H9 (cell line): Measurements from ENCODE around the gene CNGB1. TPM values are rescaled to one million over a fixed set of nuclear protein-coding genes. Genes with fewer than 3 reads are reported as not detected.

Source experiments
- DNase-seq: peaks from one replicate; pipeline ENCODE4 v3.0.0-alpha.2; 2017
- H2AFZ ChIP-seq: one replicate; pipeline ENCODE4 v1.6.1; 2013; ENCODE audit warnings: mild to moderate bottlenecking, low read length, control low read depth, moderate library complexity
- H2AK5ac ChIP-seq: 2 replicates; pipeline ENCODE4 v1.6.1; 2013; ENCODE audit warnings: low read length, control low read depth, mixed read lengths; ENCODE audit not compliant: insufficient read length
- H2BK120ac ChIP-seq: one replicate; pipeline ENCODE4 v1.6.1; 2013; ENCODE audit warnings: low read depth, mild to moderate bottlenecking, low read length, control low read depth, inconsistent platforms; ENCODE audit not compliant: poor library complexity, severe bottlenecking
- H2BK12ac ChIP-seq: 2 replicates; pipeline ENCODE4 v1.6.1; 2013; ENCODE audit warnings: low read length, control low read depth, mixed read lengths, low read depth; ENCODE audit not compliant: insufficient read length
- H2BK15ac ChIP-seq: 2 replicates; pipeline ENCODE4 v1.6.1; 2013; ENCODE audit warnings: low read depth, low read length, control low read depth
- H2BK20ac ChIP-seq: one replicate; pipeline ENCODE4 v1.6.1; 2013; ENCODE audit warnings: low read depth, mild to moderate bottlenecking, low read length, control low read depth, inconsistent platforms; ENCODE audit not compliant: poor library complexity, severe bottlenecking
- H2BK5ac ChIP-seq: 2 replicates; pipeline ENCODE4 v1.6.1; 2013; ENCODE audit warnings: low read length, control low read depth, mixed read lengths; ENCODE audit not compliant: insufficient read length
- H3K14ac ChIP-seq: 2 replicates; pipeline ENCODE4 v1.6.1; 2013; ENCODE audit warnings: low read length, control low read depth; ENCODE audit not compliant: insufficient read depth
- H3K18ac ChIP-seq: 2 replicates; pipeline ENCODE4 v1.6.1; 2013; ENCODE audit warnings: low read depth, mild to moderate bottlenecking, mixed read lengths, low read length, control low read depth; ENCODE audit not compliant: insufficient read length
- H3K23ac ChIP-seq: 2 replicates; pipeline ENCODE4 v1.6.1; 2013; ENCODE audit warnings: low read length, control low read depth, mixed read lengths, low read depth; ENCODE audit not compliant: insufficient read length
- H3K23me2 ChIP-seq: 2 replicates; pipeline ENCODE4 v1.6.1; 2013; ENCODE audit warnings: low read depth, mild to moderate bottlenecking, mixed read lengths, low read length, control low read depth; ENCODE audit not compliant: insufficient read length, poor library complexity, severe bottlenecking
- H3K27ac ChIP-seq: 2 replicates; pipeline ENCODE4 v1.5.1; 2013; ENCODE audit warnings: low read length, control low read depth, mixed read lengths, low read depth; ENCODE audit not compliant: insufficient read length
- H3K27me3 ChIP-seq: 2 replicates; pipeline ENCODE4 v1.6.1; 2013; ENCODE audit warnings: low read length, control low read depth, inconsistent platforms; ENCODE audit not compliant: insufficient read depth
- H3K4ac ChIP-seq: 2 replicates; pipeline ENCODE4 v1.6.1; 2013; ENCODE audit warnings: low read depth, mild to moderate bottlenecking, control low read depth, inconsistent platforms, low read length, moderate library complexity
- H3K4me1 ChIP-seq: 2 replicates; pipeline ENCODE4 v1.6.1; 2013; ENCODE audit warnings: low read length, control low read depth, inconsistent platforms; ENCODE audit not compliant: insufficient read depth
- H3K4me2 ChIP-seq: 2 replicates; pipeline ENCODE4 v1.6.1; 2013; ENCODE audit warnings: low read length, control low read depth, mixed read lengths; ENCODE audit not compliant: insufficient read length, insufficient read depth
- H3K56ac ChIP-seq: 2 replicates; pipeline ENCODE4 v1.6.1; 2013; ENCODE audit warnings: low read depth, mild to moderate bottlenecking, mixed read lengths, low read length, control low read depth; ENCODE audit not compliant: insufficient read length
- H3K79me1 ChIP-seq: 2 replicates; pipeline ENCODE4 v1.6.1; 2013; ENCODE audit warnings: low read depth, mild to moderate bottlenecking, moderate library complexity, low read length, control low read depth, inconsistent platforms; ENCODE audit not compliant: insufficient read depth, poor library complexity, severe bottlenecking
- H3K79me2 ChIP-seq: 2 replicates; pipeline ENCODE4 v1.6.1; 2013; ENCODE audit warnings: low read length, control low read depth, inconsistent platforms; ENCODE audit not compliant: insufficient read depth
- H3K9ac ChIP-seq: 2 replicates; pipeline ENCODE4 v1.6.1; 2013; ENCODE audit warnings: low read length, control low read depth, mixed read lengths; ENCODE audit not compliant: insufficient read length; ENCODE audit errors: extremely low read depth
- H3K9me3 ChIP-seq: one replicate; pipeline ENCODE4 v1.6.1; 2013; ENCODE audit warnings: low read depth, low read length, inconsistent platforms; ENCODE audit not compliant: control insufficient read depth
- H3T11ph ChIP-seq: one replicate; pipeline ENCODE4 v1.6.1; 2013; ENCODE audit warnings: mild to moderate bottlenecking, low read length, control low read depth, inconsistent platforms
- H4K20me1 ChIP-seq: one replicate; pipeline ENCODE4 v1.6.1; 2013; ENCODE audit not compliant: control insufficient read depth, insufficient read length, insufficient read depth
- H4K5ac ChIP-seq: 2 replicates; pipeline ENCODE4 v1.6.1; 2013; ENCODE audit warnings: low read depth, mild to moderate bottlenecking, mixed read lengths, low read length, control low read depth; ENCODE audit not compliant: insufficient read length
- H4K8ac ChIP-seq: replicated peaks from 2 replicates; pipeline ENCODE4 v1.6.1; 2013; ENCODE audit warnings: low read length, control low read depth, mixed read lengths, low read depth; ENCODE audit not compliant: insufficient read length
- H4K91ac ChIP-seq: 2 replicates; pipeline ENCODE4 v1.6.1; 2013; ENCODE audit warnings: low read depth, mild to moderate bottlenecking, moderate library complexity, mixed read lengths, low read length, control low read depth; ENCODE audit not compliant: insufficient read length
- H3K27ac Mint-ChIP-seq, 3 experiments: 2 replicates in 2 of 3; 3 replicates in 1 of 3; pipeline ENCODE4 v1.8.0; 2020 to 2021; ENCODE audit warnings: mixed read lengths in 3 of 3, mild to moderate bottlenecking in 1 of 3, moderate library complexity in 1 of 3
- H3K27me3 Mint-ChIP-seq: 2 replicates; pipeline ENCODE4 v1.8.0; 2021; ENCODE audit warnings: low read depth, mild to moderate bottlenecking, moderate library complexity, mixed read lengths
- H3K36me3 Mint-ChIP-seq, 3 experiments: 2 replicates in 2 of 3; 3 replicates in 1 of 3; pipeline ENCODE4 v1.8.0; 2020 to 2021; ENCODE audit warnings: low read depth in 3 of 3, mixed read lengths in 3 of 3; ENCODE audit not compliant: insufficient read depth in 1 of 3
- H3K4me1 Mint-ChIP-seq, 2 experiments: 2 replicates each; pipeline ENCODE4 v1.8.0; 2020; ENCODE audit warnings: mixed read lengths in 2 of 2
- H3K4me3 Mint-ChIP-seq, 2 experiments: 2 replicates in 1 of 2; 3 replicates in 1 of 2; pipeline ENCODE4 v1.8.0; 2020 to 2021; ENCODE audit warnings: mild to moderate bottlenecking in 2 of 2, mixed read lengths in 2 of 2, moderate library complexity in 1 of 2
- H3K9me3 Mint-ChIP-seq, 2 experiments: 2 replicates in 1 of 2; 3 replicates in 1 of 2; pipeline ENCODE4 v1.8.0; 2020; ENCODE audit warnings: mild to moderate bottlenecking in 2 of 2, mixed read lengths in 2 of 2, moderate library complexity in 1 of 2
- CTCF ChIP-seq: fragments of 200-600 bp; sonication (generic); conservative IDR thresholded peaks from 3 replicates; pipeline ENCODE4 v1.8.0; 2021; ENCODE audit warnings: antibody characterized with exemption, mild to moderate bottlenecking
- WGBS: extraction: QIAGEN DNeasy Blood & Tissue Kit; methylation state at CpG from one replicate; pipeline ENCODE4 v1.1.7; 2013; ENCODE audit warnings: missing lambda C conversion rate, low lambda C conversion rate, mixed read lengths; ENCODE audit not compliant: insufficient read length; ENCODE audit errors: extremely low coverage; 5-methylcytosine and 5-hydroxymethylcytosine counted together
- total RNA-seq: library from RNA; stranded (reverse); gene quantifications from 2 replicates; pipeline ENCODE4 v1.2.1, GENCODE V29; 2021

The CNGB1 gene
- total RNA-seq, 1 experiment from 2014 or later = not detected

- Histone ChIP-seq H3K4ac (no peak overlapping the region), H3K23me2 (peaks cover 2% of the 10 kb centered on the region), H3K23ac (no peak overlapping the region), H3K9ac (no peak overlapping the region), H3T11ph (no peak overlapping the region), H4K91ac (no peak overlapping the region), H2AK5ac (no peak overlapping the region), H4K20me1 (no peaks in the 10 kb centered on the region), H3K27me3 (no peaks in the 10 kb centered on the region), H4K8ac (no peak overlapping the region), H3K4me2 (peak overlapping the region; percentile 31), H3K79me2 (no peaks in the 10 kb centered on the region), H3K18ac (no peak overlapping the region), H2BK12ac (no peak overlapping the region), H3K4me1 (no peaks in the 10 kb centered on the region; the same call in 1 of the 2 replicates), H2BK120ac (no peak overlapping the region), H2BK20ac (no peak overlapping the region), H3K27ac (no peak overlapping the region), H2BK15ac (no peak overlapping the region), H3K79me1 (no peaks in the 10 kb centered on the region), H2BK5ac (no peak overlapping the region), H3K9me3 (no peaks in the 10 kb centered on the region), H2AFZ (no peak overlapping the region), H3K14ac (no peak overlapping the region), H4K5ac (no peak overlapping the region), H3K56ac (no peak overlapping the region)
- no CpG with 5 or more reads among the region's 4 CpGs for WGBS
- Mint-ChIP-seq H3K4me3 (peak overlapping the region in 1 of 2 experiments; percentile 62; a peak in 2 of 5 replicates), H3K4me1 (peaks cover 12 to 29% of the 10 kb centered on the region in 2 experiments), H3K27ac (no peak overlapping the region), H3K9me3 (no peaks in the 10 kb centered on the region), H3K27me3 (peaks cover 9% of the 10 kb centered on the region), H3K36me3 (no peaks in the 10 kb centered on the region)
- TF ChIP-seq CTCF = no peak
- DNase-seq = no peak
Measured at GRCh38 chr16:57883480-57883879, 87.4 kb downstream of the CNGB1 start.
